ENCODE measurements around the gene MPEG1. TPM values are rescaled to one million over a fixed set of nuclear protein-coding genes. Genes with fewer than 3 reads are reported as not detected.

Gene MPEG1
- total and polyA plus RNA-seq, 9 donors: 8.8 to 13.8 (median 11.9) TPM

- H3K27ac ChIP-seq (ENCODE audit: low read length): no peak overlapping the region
- 40% methylated on average over 1 of the region's 2 CpGs for WGBS (ENCODE audit: insufficient coverage)
- no peaks in the 10 kb centered on the region for H3K9me3 ChIP-seq (replicated peaks; ENCODE audit: control insufficient read depth, low read depth, low read length)
- H3K36me3 ChIP-seq (ENCODE audit: control insufficient read depth, insufficient read depth, low read length): no peaks in the 10 kb centered on the region
- H3K4me3 ChIP-seq (ENCODE audit: low read length): no peak overlapping the region
- no peaks in the 10 kb centered on the region for H3K27me3 ChIP-seq (ENCODE audit: control insufficient read depth, insufficient read depth, low read length)
- H3K4me1 ChIP-seq (ENCODE audit: control insufficient read depth, insufficient read depth, low read length): peaks cover 5% of the 10 kb centered on the region
- DNase-seq: peak; percentile 43
Measured at GRCh38 chr11:59222464-59223060, 9.8 kb upstream of the MPEG1 start.

DNA sequence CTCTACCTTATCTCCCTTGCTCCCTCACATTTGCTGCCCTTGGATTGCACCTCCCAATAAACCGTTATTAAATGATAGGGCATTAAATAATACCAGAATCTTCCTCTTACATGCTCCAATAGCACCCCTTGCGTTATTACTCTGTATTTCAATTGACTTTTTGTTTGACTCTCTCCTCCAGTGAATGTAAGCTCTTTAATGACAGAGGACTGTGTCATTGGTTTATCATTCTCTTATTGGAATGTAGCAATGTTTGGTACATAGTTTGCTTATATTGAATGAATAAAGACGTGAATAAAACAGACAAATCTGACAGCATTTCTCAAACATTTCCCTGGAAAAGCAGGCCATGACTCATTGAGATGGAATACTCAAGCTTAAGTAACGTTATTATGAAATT, 8.7 kb upstream of the MPEG1 start:
- H3K4me1 ChIP-seq (ENCODE audit: control insufficient read depth, insufficient read depth, low read length): peaks cover 5% of the 10 kb centered on the region
- H3K36me3 ChIP-seq (ENCODE audit: control insufficient read depth, insufficient read depth, low read length): no peaks in the 10 kb centered on the region
- H3K27ac ChIP-seq (ENCODE audit: low read length): no peak overlapping the region
- H3K4me3 ChIP-seq (ENCODE audit: low read length): no peak overlapping the region
- no peaks in the 10 kb centered on the region for H3K27me3 ChIP-seq (ENCODE audit: control insufficient read depth, insufficient read depth, low read length)
- WGBS (ENCODE audit: insufficient coverage): no CpG with 5 or more reads among the region's 4 CpGs
- DNase-seq: no peak
- H3K9me3 ChIP-seq (replicated peaks; ENCODE audit: control insufficient read depth, low read depth, low read length): no peaks in the 10 kb centered on the region

DNA sequence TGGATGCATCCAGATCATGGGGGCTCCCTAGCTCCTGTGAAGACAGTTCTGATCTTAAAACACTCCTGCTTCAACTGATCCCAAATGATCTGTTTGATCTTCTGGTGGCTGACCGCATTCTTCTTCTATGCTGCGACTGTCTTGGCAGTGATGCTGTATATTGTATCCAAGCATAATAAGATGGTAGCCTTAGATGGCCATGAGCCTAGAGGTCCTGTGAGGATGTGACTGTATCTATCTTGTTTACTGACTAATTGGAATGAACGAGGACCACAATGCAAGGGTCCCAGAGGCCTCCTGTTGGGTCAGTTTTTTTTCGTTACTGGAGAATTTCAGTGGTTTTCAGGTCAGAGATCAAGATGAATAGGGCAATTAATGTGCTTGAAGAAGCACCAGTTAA, 7.1 kb upstream of the MPEG1 start:
- DNase-seq: no peak
- no peak overlapping the region for H3K4me3 ChIP-seq (ENCODE audit: low read length)
- WGBS (ENCODE audit: insufficient coverage): 43% methylated on average over 2 of the region's 4 CpGs
- H3K4me1 ChIP-seq (ENCODE audit: control insufficient read depth, insufficient read depth, low read length): peaks cover 5% of the 10 kb centered on the region
- no peaks in the 10 kb centered on the region for H3K36me3 ChIP-seq (ENCODE audit: control insufficient read depth, insufficient read depth, low read length)
- H3K27me3 ChIP-seq (ENCODE audit: control insufficient read depth, insufficient read depth, low read length): no peaks in the 10 kb centered on the region
- H3K9me3 ChIP-seq (replicated peaks; ENCODE audit: control insufficient read depth, low read depth, low read length): no peaks in the 10 kb centered on the region
- no peak overlapping the region for H3K27ac ChIP-seq (ENCODE audit: low read length)

DNA sequence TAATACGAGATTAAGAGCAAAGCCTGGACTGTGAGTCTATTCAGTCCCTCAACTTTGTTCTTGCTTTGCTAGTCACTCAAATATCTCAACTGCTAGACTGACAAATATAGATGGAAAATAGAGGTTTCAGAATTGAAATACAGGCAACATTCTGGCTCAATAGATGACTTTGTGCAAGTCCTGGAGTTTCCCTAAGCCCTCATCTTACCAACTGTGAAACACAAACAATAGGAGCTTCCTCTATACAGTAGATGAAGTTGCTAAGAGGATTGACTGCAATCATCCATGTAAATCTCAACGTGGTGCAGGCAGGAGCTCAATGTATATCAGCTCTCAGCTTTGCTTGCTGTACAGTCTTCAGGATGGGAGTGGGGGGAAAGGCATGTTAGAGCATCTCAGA, 6.2 kb upstream of the MPEG1 start:
- Histone ChIP-seq H3K4me1 (ENCODE audit: control insufficient read depth, insufficient read depth, low read length) (no peaks in the 10 kb centered on the region), H3K4me3 (ENCODE audit: low read length) (no peak overlapping the region), H3K9me3 (replicated peaks; ENCODE audit: control insufficient read depth, low read depth, low read length) (no peaks in the 10 kb centered on the region), H3K27ac (ENCODE audit: low read length) (no peak overlapping the region), H3K27me3 (ENCODE audit: control insufficient read depth, insufficient read depth, low read length) (no peaks in the 10 kb centered on the region), H3K36me3 (ENCODE audit: control insufficient read depth, insufficient read depth, low read length) (no peaks in the 10 kb centered on the region)
- DNase-seq: no peak
- WGBS (ENCODE audit: insufficient coverage): no CpG with 5 or more reads among the region's 2 CpGs

DNA sequence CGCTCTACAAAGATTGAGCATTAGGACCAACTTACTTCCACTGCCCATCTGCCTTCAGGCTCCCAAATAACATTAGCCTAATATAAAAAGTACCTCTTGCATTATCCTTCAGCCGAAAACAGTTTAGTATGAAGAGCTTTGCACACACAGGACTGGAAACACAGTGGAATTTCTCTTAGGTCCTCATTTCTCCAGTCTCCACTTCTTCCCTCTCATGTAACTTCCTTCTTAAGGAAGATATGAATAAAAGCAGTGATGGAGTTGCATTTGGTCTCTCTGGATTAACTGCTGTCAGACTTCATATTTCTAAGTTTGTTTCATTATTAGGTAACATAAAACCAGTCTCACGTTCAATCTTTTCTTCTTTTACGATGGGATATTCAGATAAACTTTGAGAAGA, 5.6 kb upstream of the MPEG1 start:
- H3K4me3 ChIP-seq (ENCODE audit: low read length): no peak overlapping the region
- H3K4me1 ChIP-seq (ENCODE audit: control insufficient read depth, insufficient read depth, low read length): no peaks in the 10 kb centered on the region
- WGBS (ENCODE audit: insufficient coverage): 80% methylated on average over 1 of the region's 4 CpGs
- no peaks in the 10 kb centered on the region for H3K27me3 ChIP-seq (ENCODE audit: control insufficient read depth, insufficient read depth, low read length)
- no peaks in the 10 kb centered on the region for H3K36me3 ChIP-seq (ENCODE audit: control insufficient read depth, insufficient read depth, low read length)
- DNase-seq: no peak
- no peaks in the 10 kb centered on the region for H3K9me3 ChIP-seq (replicated peaks; ENCODE audit: control insufficient read depth, low read depth, low read length)
- no peak overlapping the region for H3K27ac ChIP-seq (ENCODE audit: low read length)

- Histone ChIP-seq H3K27me3 (ENCODE audit: control insufficient read depth, insufficient read depth, low read length) (no peaks in the 10 kb centered on the region), H3K36me3 (ENCODE audit: control insufficient read depth, insufficient read depth, low read length) (no peaks in the 10 kb centered on the region), H3K9me3 (replicated peaks; ENCODE audit: control insufficient read depth, low read depth, low read length) (no peaks in the 10 kb centered on the region), H3K4me1 (ENCODE audit: control insufficient read depth, insufficient read depth, low read length) (no peaks in the 10 kb centered on the region), H3K27ac (ENCODE audit: low read length) (peak overlapping the region; percentile 38), H3K4me3 (ENCODE audit: low read length) (no peak overlapping the region)
- DNase-seq: peak; percentile 89
- 4% methylated on average over 3 of the region's 9 CpGs for WGBS (ENCODE audit: insufficient coverage)
Measured at GRCh38 chr11:59216641-59217564, 4.2 kb upstream of the MPEG1 start.

- no peaks in the 10 kb centered on the region for H3K4me1 ChIP-seq (ENCODE audit: control insufficient read depth, insufficient read depth, low read length)
- H3K27ac ChIP-seq (ENCODE audit: low read length): no peak overlapping the region
- no peaks in the 10 kb centered on the region for H3K27me3 ChIP-seq (ENCODE audit: control insufficient read depth, insufficient read depth, low read length)
- 92% methylated on average over 2 of the region's 2 CpGs for WGBS (ENCODE audit: insufficient coverage)
- H3K4me3 ChIP-seq (ENCODE audit: low read length): no peak overlapping the region
- no peak for DNase-seq
- H3K36me3 ChIP-seq (ENCODE audit: control insufficient read depth, insufficient read depth, low read length): no peaks in the 10 kb centered on the region
- no peaks in the 10 kb centered on the region for H3K9me3 ChIP-seq (replicated peaks; ENCODE audit: control insufficient read depth, low read depth, low read length)
Measured at GRCh38 chr11:59214141-59214893, 1.6 kb upstream of the MPEG1 start.

GRCh38 chr11:59212222-59212621, 505 bp downstream of the MPEG1 start:
- Histone ChIP-seq H3K4me3 (ENCODE audit: low read length) (peak overlapping the region; percentile 11), H3K27ac (ENCODE audit: low read length) (no peak overlapping the region), H3K4me1 (ENCODE audit: control insufficient read depth, insufficient read depth, low read length) (peaks cover 2% of the 10 kb centered on the region), H3K36me3 (ENCODE audit: control insufficient read depth, insufficient read depth, low read length) (no peaks in the 10 kb centered on the region), H3K9me3 (replicated peaks; ENCODE audit: control insufficient read depth, low read depth, low read length) (no peaks in the 10 kb centered on the region), H3K27me3 (ENCODE audit: control insufficient read depth, insufficient read depth, low read length) (no peaks in the 10 kb centered on the region)
- no peak for DNase-seq
- WGBS (ENCODE audit: insufficient coverage): 67% methylated on average over 3 of the region's 7 CpGs

DNA sequence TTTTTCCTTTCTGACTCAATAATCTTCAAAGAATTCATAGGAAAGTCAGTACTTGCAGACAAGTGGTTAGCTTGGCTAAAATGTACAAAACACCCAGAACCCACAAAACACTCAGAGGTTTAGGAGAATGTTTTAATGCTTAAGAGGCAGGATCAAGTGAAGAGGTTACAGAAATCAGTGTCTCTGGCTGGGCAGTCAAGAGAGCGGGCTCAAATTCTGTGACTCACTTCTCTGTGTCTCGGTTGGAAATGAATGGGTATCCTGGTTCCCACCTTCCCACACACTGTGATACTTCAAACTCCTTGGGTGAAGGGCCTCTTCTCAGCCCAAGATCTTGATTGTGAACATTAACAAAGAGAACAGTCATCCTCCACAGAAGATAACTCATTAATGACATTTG, 3.8 kb downstream of the MPEG1 start:
- Histone ChIP-seq H3K36me3 (ENCODE audit: control insufficient read depth, insufficient read depth, low read length) (peaks cover 19% of the 10 kb centered on the region), H3K4me3 (ENCODE audit: low read length) (no peak overlapping the region), H3K9me3 (replicated peaks; ENCODE audit: control insufficient read depth, low read depth, low read length) (no peaks in the 10 kb centered on the region), H3K4me1 (ENCODE audit: control insufficient read depth, insufficient read depth, low read length) (peaks cover 2% of the 10 kb centered on the region), H3K27ac (ENCODE audit: low read length) (no peak overlapping the region), H3K27me3 (ENCODE audit: control insufficient read depth, insufficient read depth, low read length) (no peaks in the 10 kb centered on the region)
- 71% methylated on average over 1 of the region's 2 CpGs for WGBS (ENCODE audit: insufficient coverage)
- DNase-seq: no peak

DNA sequence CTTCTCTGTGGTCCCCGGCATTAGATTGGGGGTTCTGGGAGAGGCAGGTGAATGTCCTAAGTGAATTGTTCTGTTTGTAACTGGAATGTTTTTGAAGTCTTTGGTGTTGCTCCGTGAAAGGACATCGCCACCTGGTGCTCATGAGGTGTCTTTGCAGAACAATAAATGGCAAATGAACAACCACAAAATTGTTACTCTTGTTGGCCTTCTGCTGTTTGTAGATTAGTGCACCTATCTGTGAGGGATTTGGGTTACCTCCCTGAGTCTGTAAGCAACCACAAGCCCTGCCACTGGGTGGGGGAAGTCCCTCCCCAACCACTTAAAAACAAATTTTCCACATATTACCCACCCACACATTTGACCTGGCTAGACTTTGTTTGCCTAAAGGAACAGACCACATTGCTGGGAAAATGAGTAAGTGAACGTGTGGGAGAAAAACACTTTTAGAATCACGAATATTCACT, 4.7 kb downstream of the MPEG1 start:
- Histone ChIP-seq H3K4me1 (ENCODE audit: control insufficient read depth, insufficient read depth, low read length) (peaks cover 2% of the 10 kb centered on the region), H3K27ac (ENCODE audit: low read length) (no peak overlapping the region), H3K27me3 (ENCODE audit: control insufficient read depth, insufficient read depth, low read length) (no peaks in the 10 kb centered on the region), H3K4me3 (ENCODE audit: low read length) (no peak overlapping the region), H3K36me3 (ENCODE audit: control insufficient read depth, insufficient read depth, low read length) (peaks cover 19% of the 10 kb centered on the region), H3K9me3 (replicated peaks; ENCODE audit: control insufficient read depth, low read depth, low read length) (no peaks in the 10 kb centered on the region)
- DNase-seq: peak; percentile 66
- no CpG with 5 or more reads among the region's 5 CpGs for WGBS (ENCODE audit: insufficient coverage)

Measured in muscle of leg (tissue), 11 donors.